Aorta (tissue), 5 donors: ENCODE data around the gene IQSEC1. TPM values are rescaled to one million over a fixed set of nuclear protein-coding genes. Genes with fewer than 3 reads are reported as not detected.

Source experiments
- ATAC-seq: fragments of 200-7000 bp; cut with Tn5 transposase; one replicate; pipeline ENCODE4 v1.9.1; 2022; ENCODE audit warnings: moderate library complexity; ENCODE audit not compliant: low FRiP score
- DNase-seq, 2 donors: peaks; one replicate each; pipeline ENCODE4 v3.0.0-alpha.2; 2020
- H3K27ac ChIP-seq, 2 donors: one replicate each; pipeline ENCODE4 v1.5.1; 2013; ENCODE audit warnings: low read length in 2 of 2, mild to moderate bottlenecking in 2 of 2, moderate library complexity in 2 of 2, control low read depth in 1 of 2, inconsistent platforms in 1 of 2, low read depth in 1 of 2
- H3K27me3 ChIP-seq, 2 donors: one replicate each; pipeline ENCODE4 v1.6.1; 2013; ENCODE audit warnings: control low read depth in 1 of 2, low read length in 1 of 2, mild to moderate bottlenecking in 1 of 2, moderate library complexity in 1 of 2; ENCODE audit not compliant: insufficient read depth in 2 of 2, control insufficient read depth in 1 of 2
- H3K36me3 ChIP-seq, 2 donors: one replicate each; pipeline ENCODE4 v1.6.1; 2013; ENCODE audit warnings: control low read depth in 1 of 2, low read length in 1 of 2, mild to moderate bottlenecking in 1 of 2; ENCODE audit not compliant: insufficient read depth in 2 of 2, control insufficient read depth in 1 of 2
- H3K4me1 ChIP-seq, 2 donors: one replicate each; pipeline ENCODE4 v1.6.1; 2013; ENCODE audit warnings: low read length in 2 of 2, control low read depth in 1 of 2, mild to moderate bottlenecking in 1 of 2, moderate library complexity in 1 of 2; ENCODE audit not compliant: insufficient read depth in 2 of 2, control insufficient read depth in 1 of 2
- H3K4me3 ChIP-seq, 2 donors: one replicate each; pipeline ENCODE4 v1.5.1; 2013; ENCODE audit warnings: low read length in 2 of 2, control low read depth in 1 of 2, mild to moderate bottlenecking in 1 of 2
- H3K9me3 ChIP-seq: one replicate; pipeline ENCODE4 v1.6.1; 2013; ENCODE audit warnings: mild to moderate bottlenecking, low read length; ENCODE audit not compliant: control insufficient read depth
- WGBS, 2 donors: extraction: QIAGEN DNeasy Blood & Tissue Kit; methylation state at CpG; one replicate each; pipeline ENCODE4 v1.1.7; 2013; 5-methylcytosine and 5-hydroxymethylcytosine counted together
- intact Hi-C, 2 donors: fragments of 100-400 bp; cut with DNase I; formaldehyde crosslinking; loops; one replicate each; pipeline versions ENCODE4 v1.14.2 to v1.15.0; 2022
- polyA plus RNA-seq, 2 donors: library from polyadenylated mRNA; stranded (reverse); fragments of 200-250 nt; gene quantifications; one replicate each; pipeline ENCODE4 v1.2.3, GENCODE V29; 2013
- total RNA-seq, 2 donors: library from RNA; stranded (reverse); fragmentation: NEBNext Ultra II Directional; extraction: Animal tissue kit (Norgen Biotek cat#: 25700); gene quantifications; one replicate each; pipeline ENCODE4 v1.2.1, GENCODE V29; 2021
- donor health status: healthy with polysubstance abuse.
- donor health status: Bipolar disorder and iron deficiency.
- donor health status: DM: no; HTN: no; CAD: no.
- donor health status: DM: no; HTN: no; CAD: no.
- donor health status: DM: yes; HTN: yes; CAD: no.

The IQSEC1 gene
- total and polyA plus RNA-seq, 4 donors: 12.6 to 84.7 (median 49.9) TPM

GRCh38 chr3:12869035-12869621, 204.1 kb downstream of the IQSEC1 start:
- intact Hi-C loops: loop anchor here (2.0 to 5.0 kb wide), 2 partner anchors 24 to 118 kb away; no protein-coding TSS in a partner anchor
- H3K27ac ChIP-seq: no peak overlapping the region
- peak; percentile 51 for ATAC-seq

GRCh38 chr3:12868039-12869034, 204.9 kb downstream of the IQSEC1 start:
- H3K27me3 ChIP-seq: no peaks in the 10 kb centered on the region
- H3K27ac ChIP-seq: no peak overlapping the region
- ATAC-seq (peak; percentile 93), DNase-seq (peak; percentile 85 to 92)
- no peaks in the 10 kb centered on the region for H3K4me1 ChIP-seq
- no peak overlapping the region for H3K4me3 ChIP-seq
- H3K36me3 ChIP-seq: no peaks in the 10 kb centered on the region
- intact Hi-C loops: loop anchor here (1.0 to 5.0 kb wide), 3 partner anchors 24 to 119 kb away; no protein-coding TSS in a partner anchor
- no peaks in the 10 kb centered on the region for H3K9me3 ChIP-seq
- WGBS, 2 donors: 38 to 40% methylated on average over 45 of the region's 45 CpGs

More at GRCh38 chr3:12869035-12869621, 204.1 kb downstream of the IQSEC1 start:
- Histone ChIP-seq H3K36me3 (no peaks in the 10 kb centered on the region), H3K4me1 (no peaks in the 10 kb centered on the region), H3K4me3 (no peak overlapping the region), H3K27me3 (no peaks in the 10 kb centered on the region), H3K9me3 (no peaks in the 10 kb centered on the region)
- DNase-seq: peak in 1 of 2 donors; percentile 83
- WGBS, 2 donors: 23% methylated on average over 24 to 28 of the region's 28 CpGs

- intact Hi-C loops: loop anchor here in 1 of 2 donors (5.0 kb wide), 1 partner anchor 120 kb away; no protein-coding TSS in a partner anchor
- 80 to 87% methylated on average over 6 of the region's 6 CpGs for WGBS, 2 donors
Measured at GRCh38 chr3:12866836-12867235, 206.4 kb downstream of the IQSEC1 start.

DNA sequence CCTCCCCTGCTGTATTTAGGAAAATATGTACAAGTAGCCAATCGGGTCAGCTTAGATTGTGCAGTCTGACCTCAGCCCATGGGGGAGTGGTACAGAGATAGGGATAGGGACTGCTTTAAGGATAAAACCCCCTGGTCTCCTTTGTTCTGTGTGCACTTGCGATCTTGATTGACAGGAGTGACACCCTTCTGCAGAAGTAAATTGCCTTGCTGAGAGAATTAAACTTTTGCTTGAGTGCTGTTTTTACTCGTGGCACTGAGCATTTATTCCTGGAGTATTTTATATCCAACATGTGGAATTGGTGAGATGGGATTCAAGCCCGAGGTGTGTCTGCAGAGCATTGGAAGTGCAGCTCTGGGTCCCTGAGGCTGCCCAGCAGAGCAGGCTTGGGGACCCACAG, 208.0 kb downstream of the IQSEC1 start:
- 90 to 91% methylated on average over 4 of the region's 4 CpGs for WGBS, 2 donors
- H3K4me1 ChIP-seq: no peaks in the 10 kb centered on the region
- no peak overlapping the region for H3K4me3 ChIP-seq
- no peaks in the 10 kb centered on the region for H3K36me3 ChIP-seq
- no peaks in the 10 kb centered on the region for H3K9me3 ChIP-seq
- DNase-seq (no peak), ATAC-seq (no peak)
- intact Hi-C loops: loop anchor here in 1 of 2 donors (5.0 kb wide), 1 partner anchor 122 kb away; no protein-coding TSS in a partner anchor
- H3K27ac ChIP-seq: no peak overlapping the region
- H3K27me3 ChIP-seq: no peaks in the 10 kb centered on the region

More at GRCh38 chr3:12866836-12867235, 206.4 kb downstream of the IQSEC1 start:
- ATAC-seq (no peak), DNase-seq (peak in 1 of 2 donors; percentile 61)
- H3K27ac ChIP-seq: no peak overlapping the region
- no peaks in the 10 kb centered on the region for H3K36me3 ChIP-seq
- H3K4me3 ChIP-seq: no peak overlapping the region
- H3K27me3 ChIP-seq: no peaks in the 10 kb centered on the region
- H3K4me1 ChIP-seq: no peaks in the 10 kb centered on the region
- no peaks in the 10 kb centered on the region for H3K9me3 ChIP-seq

- DNase-seq: no peak
- 94 to 96% methylated on average over 8 of the region's 8 CpGs for WGBS, 2 donors
- no peaks in the 10 kb centered on the region for H3K4me1 ChIP-seq
- intact Hi-C loops: no loop called here
- ATAC-seq: no peak
- H3K9me3 ChIP-seq: no peaks in the 10 kb centered on the region
- no peak overlapping the region for H3K27ac ChIP-seq
- no peak overlapping the region for H3K4me3 ChIP-seq
- H3K27me3 ChIP-seq: no peaks in the 10 kb centered on the region
- no peaks in the 10 kb centered on the region for H3K36me3 ChIP-seq
Measured at GRCh38 chr3:12862387-12862786, 210.8 kb downstream of the IQSEC1 start.

DNA sequence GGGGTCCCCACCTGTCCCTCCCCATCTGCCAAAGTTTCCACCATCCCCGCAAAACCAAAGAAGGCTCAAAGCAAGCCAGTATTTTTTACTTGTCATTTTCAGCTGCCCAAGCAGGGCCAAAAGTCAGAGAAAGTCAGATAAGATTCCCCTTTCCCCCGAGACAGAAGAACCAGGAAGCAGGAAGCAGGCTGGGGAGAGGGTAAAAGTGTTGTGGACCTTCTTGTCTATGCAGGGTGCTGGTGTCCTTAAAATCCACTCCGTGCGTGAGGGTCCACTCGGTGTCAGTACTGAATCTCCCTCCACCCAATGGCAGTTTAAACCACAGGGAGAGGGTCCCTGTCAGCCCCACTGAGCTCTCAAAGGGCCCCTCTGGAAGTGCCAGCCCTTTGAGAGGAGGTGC, 211.6 kb downstream of the IQSEC1 start:
- intact Hi-C loops: no loop called here
- no peaks in the 10 kb centered on the region for H3K9me3 ChIP-seq
- no peak for DNase-seq
- no peak overlapping the region for H3K4me3 ChIP-seq
- H3K36me3 ChIP-seq: no peaks in the 10 kb centered on the region
- ATAC-seq: no peak
- no peaks in the 10 kb centered on the region for H3K4me1 ChIP-seq
- H3K27ac ChIP-seq: no peak overlapping the region
- WGBS, 2 donors: 89 to 90% methylated on average over 5 of the region's 5 CpGs
- H3K27me3 ChIP-seq: no peaks in the 10 kb centered on the region

GRCh38 chr3:12859840-12860239, 213.4 kb downstream of the IQSEC1 start:
- Histone ChIP-seq H3K27ac (no peak overlapping the region), H3K27me3 (no peaks in the 10 kb centered on the region), H3K4me1 (no peaks in the 10 kb centered on the region), H3K9me3 (no peaks in the 10 kb centered on the region), H3K36me3 (no peaks in the 10 kb centered on the region), H3K4me3 (no peak overlapping the region)
- peak in 1 of 2 donors; percentile 17 for DNase-seq
- intact Hi-C loops: no loop called here
- WGBS, 2 donors: 89 to 90% methylated on average over 7 of the region's 7 CpGs
- no peak for ATAC-seq

DNA sequence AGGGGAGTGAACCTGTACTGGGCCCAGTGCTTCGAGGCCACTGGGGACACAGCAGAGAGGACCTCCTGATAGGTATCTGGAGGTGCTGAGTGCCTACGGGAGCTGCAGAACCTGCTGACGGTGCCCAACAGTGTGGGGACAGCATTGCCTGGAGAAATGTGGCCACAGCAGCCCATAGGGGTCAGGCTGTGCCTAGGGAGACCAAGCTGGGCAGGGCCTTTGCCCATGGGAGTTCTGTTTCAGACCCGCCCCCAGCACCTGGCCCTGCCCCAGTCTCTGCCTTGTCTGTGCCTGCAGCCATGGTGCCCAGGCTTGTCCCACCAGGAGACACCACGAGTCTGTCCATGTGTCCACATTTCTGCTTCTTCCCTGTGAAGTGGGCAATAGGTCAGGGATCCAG, 216.6 kb downstream of the IQSEC1 start:
- Histone ChIP-seq H3K4me3 (no peak overlapping the region), H3K4me1 (no peaks in the 10 kb centered on the region), H3K9me3 (no peaks in the 10 kb centered on the region), H3K27me3 (no peaks in the 10 kb centered on the region), H3K27ac (no peak overlapping the region), H3K36me3 (no peaks in the 10 kb centered on the region)
- peak in 1 of 2 donors; percentile 62 for DNase-seq
- WGBS, 2 donors: 93 to 96% methylated on average over 5 of the region's 5 CpGs
- ATAC-seq: no peak
- intact Hi-C loops: no loop called here
